ENCODE data around the gene RPTOR. TPM values are rescaled to one million over a fixed set of nuclear protein-coding genes. Genes with fewer than 3 reads are reported as not detected.
A peak's percentile ranks its signal among the peaks of the same experiment; 100 is the strongest.
"Not testable (repeated sequence)": the region's sequence is repeated elsewhere in the genome, so short reads cannot be mapped to it uniquely, and the experiment has no call there.

The RPTOR gene
- total RNA-seq, 1 donor from 2014 or later, result 19.0 TPM

- DNase-seq; intact Hi-C loops (cut with DNase I): not testable (repeated sequence)
Observed at GRCh38 chr17:80875480-80875995, 330.9 kb downstream of the RPTOR start.

DNA sequence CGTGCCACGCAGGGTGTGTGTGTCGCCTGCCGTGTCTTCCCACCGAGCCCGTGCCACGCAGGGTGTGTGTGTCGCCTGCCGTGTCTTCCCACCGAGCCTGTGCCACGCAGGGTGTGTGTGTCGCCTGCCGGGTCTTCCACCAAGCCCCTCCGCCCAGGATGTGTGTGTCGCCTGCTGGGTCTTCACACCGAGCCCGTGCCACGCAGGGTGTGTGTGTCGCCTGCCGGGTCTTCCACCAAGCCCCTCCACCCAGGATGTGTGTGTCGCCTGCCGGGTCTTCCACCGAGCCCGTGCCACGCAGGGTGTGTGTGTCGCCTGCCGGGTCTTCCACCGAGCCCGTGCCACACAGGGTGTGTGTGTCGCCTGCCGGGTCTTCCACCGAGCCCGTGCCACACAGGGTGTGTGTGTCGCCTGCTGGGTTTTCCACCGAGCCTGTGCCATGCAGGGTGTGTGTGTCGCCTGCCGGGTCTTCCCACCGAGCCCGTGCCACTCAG, 331.9 kb downstream of the RPTOR start:
- ATAC-seq (ENCODE audit: poor library complexity); intact Hi-C loops (cut with DNase I): not testable (repeated sequence)

More at GRCh38 chr17:80875480-80875995, 330.9 kb downstream of the RPTOR start:
- not testable (repeated sequence) for ATAC-seq (ENCODE audit: poor library complexity)

GRCh38 chr17:80876950-80877728, 332.5 kb downstream of the RPTOR start:
- DNase-seq, result no peak
- no peak for ATAC-seq (ENCODE audit: poor library complexity)
- intact Hi-C loops (cut with DNase I), result no loop called here

More for the DNA sequence above, 331.9 kb downstream of the RPTOR start:
- DNase-seq, result not testable (repeated sequence)

- intact Hi-C loops (cut with DNase I), result no loop called here
- ATAC-seq (ENCODE audit: poor library complexity) (peak; percentile 70), DNase-seq (no peak)
Observed at GRCh38 chr17:80877729-80878303, 333.2 kb downstream of the RPTOR start.

GRCh38 chr17:80878876-80879722, 334.5 kb downstream of the RPTOR start:
- no peak for DNase-seq
- no peak for ATAC-seq (ENCODE audit: poor library complexity)
- intact Hi-C loops (cut with DNase I), result no loop called here

DNA sequence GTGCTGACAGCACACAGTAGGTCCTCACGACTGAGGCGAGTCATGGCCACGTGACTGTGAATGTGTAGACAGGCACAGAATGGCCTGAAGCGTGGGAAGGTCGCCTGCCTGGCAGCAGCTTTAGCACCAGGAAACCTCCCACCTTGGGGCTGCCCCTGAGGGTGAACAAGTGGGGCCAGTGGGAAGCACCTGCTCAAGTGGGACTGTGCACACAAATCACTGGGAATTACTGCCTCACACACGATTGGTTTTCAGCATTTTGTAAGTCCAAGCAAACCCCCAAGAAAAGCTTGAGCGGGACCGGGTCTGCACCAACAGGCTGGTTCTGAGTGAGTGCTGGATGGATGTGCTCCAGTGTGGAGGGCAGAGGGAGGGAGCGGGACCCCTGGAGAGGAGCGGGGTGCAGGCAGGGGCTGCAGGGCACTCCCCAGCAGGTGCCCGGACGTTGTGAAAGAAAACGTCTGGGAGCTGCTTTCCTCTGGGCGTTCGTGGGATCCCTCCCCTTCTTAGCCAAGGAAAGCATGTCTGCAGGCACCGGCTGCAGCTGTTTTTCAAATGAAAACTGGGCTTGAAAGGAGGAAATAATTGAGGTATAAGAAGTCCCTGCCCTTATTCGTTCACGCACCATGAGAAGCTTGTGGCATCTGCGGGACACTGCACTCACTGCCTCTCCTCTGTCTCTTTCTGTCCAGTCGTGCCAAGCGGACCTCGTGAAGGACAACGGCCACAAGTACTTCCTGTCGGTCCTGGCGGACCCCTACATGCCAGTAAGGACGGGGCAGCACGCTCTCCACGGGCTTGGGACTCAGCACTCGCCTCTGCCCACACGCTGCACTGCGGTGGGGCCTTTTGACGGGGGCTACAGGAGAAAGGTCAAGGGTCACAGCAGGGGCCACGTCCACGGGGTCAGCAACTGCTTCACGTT, 335.3 kb downstream of the RPTOR start:
- intact Hi-C loops (cut with DNase I), result no loop called here
- ATAC-seq (ENCODE audit: poor library complexity) (no peak), DNase-seq (no peak)

DNA sequence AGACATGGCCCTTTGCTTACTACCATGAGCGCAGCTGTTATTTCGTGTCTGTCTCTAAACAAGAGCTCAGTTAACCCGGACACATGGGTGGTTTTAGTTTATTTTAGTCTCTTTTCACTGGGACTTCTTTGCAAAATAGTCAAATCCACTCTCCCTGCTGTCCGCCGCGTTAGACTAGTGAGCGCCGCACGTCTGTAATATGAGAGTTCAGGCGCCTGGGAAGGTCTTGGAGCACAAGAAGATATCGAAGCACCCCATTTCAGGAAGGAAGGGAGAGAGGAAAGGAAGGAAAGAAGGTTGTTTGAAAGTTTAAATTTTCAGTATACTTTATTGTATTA, 336.0 kb downstream of the RPTOR start:
- ATAC-seq (ENCODE audit: poor library complexity), result no peak
- intact Hi-C loops (cut with DNase I), result no loop called here
- DNase-seq, result no peak

GRCh38 chr17:80881306-80881705, 336.7 kb downstream of the RPTOR start:
- intact Hi-C loops (cut with DNase I), result no loop called here
- peak; percentile 26 for DNase-seq
- ATAC-seq (ENCODE audit: poor library complexity), result no peak

- no peak for ATAC-seq (ENCODE audit: poor library complexity)
- DNase-seq, result no peak
- intact Hi-C loops (cut with DNase I), result no loop called here
Observed at GRCh38 chr17:80882323-80882722, 337.7 kb downstream of the RPTOR start.

DNA sequence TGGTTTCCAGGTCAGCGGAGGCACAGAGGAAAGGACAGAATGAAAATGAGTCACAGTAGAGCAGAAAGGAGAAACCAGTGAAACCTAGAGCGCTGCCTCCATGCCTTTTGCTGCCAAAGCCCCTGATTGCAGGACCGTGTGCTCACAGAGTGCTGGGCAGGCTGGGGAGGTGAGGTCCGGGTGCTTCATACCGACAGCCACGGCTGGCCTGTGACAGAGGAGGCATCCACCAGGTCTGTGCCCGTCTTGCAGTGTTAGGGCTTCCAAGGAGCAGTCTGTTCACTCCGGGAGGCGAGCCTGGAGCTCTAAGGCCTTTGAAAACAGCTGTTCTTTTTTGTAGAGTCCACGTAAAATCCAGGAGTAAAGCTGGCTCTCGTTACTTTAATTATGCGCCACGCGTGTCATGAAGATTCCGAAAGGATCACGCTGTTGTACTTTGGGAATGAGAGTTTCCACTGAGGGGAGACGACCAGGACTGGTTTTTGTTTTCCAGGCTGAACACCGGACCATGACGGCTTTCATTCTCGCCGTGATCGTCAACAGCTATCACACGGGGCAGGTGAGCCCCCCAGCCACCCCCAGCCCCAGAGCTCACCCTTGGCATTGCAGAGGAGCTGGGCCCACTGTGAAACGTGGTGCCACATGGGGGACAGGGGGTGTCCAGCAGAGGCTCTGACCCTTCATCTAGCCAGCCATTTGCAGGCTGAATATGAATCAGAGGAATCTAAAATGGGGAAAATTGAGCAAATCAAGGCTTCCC, 338.5 kb downstream of the RPTOR start:
- ATAC-seq (ENCODE audit: poor library complexity) (no peak), DNase-seq (peak; percentile 13)
- intact Hi-C loops (cut with DNase I), result no loop called here

DNA sequence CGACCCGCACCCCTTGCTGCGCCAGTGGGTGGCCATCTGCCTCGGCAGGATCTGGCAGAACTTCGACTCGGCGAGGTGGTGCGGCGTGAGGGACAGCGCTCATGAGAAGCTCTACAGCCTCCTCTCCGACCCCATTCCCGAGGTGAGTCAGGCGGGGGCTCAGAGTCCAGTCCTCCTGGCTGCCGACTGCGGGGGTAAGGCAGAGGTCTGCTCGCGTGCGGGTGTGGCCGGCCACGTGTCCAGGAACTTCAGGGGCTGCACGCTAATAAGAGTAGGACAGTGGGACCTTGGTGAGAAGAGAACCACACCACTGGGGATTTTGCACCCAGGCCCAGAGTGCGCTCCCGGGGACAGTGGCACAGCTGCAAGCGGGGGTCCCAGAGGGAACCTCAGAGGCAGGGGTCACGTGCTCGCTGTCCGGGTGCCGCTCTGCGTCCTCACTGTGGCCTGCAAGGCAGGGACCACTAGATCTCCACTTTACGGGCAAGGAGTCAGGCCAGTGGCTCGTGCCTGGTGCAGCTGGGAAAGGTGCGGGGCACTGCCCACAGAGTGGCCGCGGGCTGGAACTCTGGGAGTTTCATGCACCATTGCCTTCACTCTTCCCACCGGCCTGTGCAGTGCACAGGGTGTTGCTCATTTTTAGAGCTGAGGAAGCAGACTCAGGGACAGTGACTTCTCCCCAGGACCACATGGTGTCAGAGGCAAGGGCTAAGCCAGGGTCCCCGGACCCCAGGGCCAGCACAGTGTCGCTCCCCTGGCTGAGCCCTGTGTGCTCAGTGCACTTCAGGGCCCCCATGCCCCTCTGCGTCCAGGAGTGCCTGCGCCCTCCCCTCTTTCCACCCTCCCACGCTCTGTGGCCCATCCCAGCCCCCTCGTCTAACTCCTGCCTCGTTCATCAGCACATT, 339.4 kb downstream of the RPTOR start:
- intact Hi-C loops (cut with DNase I), result no loop called here
- ATAC-seq (ENCODE audit: poor library complexity) (no peak), DNase-seq (peak; percentile 29)

DNA sequence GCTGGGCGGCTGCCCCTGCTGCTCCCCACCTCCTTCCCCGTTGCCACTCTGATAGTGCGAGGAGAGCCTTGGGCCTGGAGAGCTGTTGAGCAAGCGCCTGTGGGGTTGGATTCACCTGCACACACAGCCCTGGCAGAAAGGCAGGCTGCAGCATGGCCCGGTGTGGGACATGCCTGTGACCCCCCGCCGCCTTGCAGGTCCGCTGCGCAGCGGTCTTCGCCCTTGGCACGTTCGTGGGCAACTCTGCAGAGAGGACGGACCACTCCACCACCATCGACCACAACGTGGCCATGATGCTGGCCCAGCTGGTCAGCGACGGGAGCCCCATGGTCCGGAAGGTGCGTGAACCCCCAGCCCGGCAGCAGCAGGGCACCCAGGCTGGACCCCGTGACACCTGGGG, 340.2 kb downstream of the RPTOR start:
- DNase-seq (peak; percentile 27), ATAC-seq (ENCODE audit: poor library complexity) (no peak)
- intact Hi-C loops (cut with DNase I), result no loop called here

- intact Hi-C loops (cut with DNase I), result no loop called here
Observed at GRCh38 chr17:80885947-80886582, 341.4 kb downstream of the RPTOR start.

DNA sequence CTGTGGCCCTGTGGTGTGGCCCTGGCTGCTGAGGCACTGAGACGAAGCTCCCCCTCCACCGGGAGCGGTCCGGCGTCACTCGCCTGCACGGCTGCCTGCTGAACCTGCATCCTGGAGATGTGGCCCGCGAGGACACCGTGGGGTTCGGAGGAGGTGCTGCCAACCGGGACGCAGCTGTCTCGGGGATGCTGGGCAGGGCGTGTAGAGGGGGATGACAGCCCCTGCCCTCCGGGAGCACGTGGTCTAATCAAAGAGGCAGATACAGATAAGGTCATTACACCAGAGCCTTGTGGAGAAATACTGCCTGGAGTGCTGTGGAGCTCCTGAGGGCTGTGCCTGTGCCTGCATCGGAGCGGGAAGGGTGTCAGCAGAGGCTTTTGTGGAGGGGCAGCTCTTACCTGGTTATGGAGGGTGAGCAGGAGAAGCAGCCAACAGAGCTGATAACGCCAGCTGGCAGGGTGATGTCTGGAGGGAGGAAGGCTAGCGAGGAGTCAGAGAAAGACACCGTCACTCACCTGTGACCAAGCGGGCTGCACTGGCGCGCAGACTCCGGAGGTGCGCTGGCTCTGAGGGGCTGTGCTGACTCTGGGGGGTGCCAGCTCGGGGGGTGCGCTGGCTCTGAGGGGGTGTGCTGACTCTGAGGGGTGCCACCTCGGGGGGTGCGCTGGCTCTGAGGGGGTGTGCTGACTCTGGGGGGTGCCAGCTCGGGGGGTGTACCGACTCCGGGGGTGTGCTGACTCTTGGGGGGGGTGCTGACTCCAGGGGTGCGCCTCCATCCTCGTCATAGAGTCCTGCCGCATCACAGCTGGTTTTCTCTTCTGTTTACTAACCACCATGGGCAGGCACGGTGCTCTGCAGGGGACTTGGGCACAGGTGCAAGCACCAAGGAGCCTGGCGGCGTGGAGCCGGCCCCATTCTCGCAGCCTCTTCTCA, 342.3 kb downstream of the RPTOR start:
- peak; percentile 29 for DNase-seq
- ATAC-seq (ENCODE audit: poor library complexity), result no peak
- intact Hi-C loops (cut with DNase I), result no loop called here

More at GRCh38 chr17:80885947-80886582, 341.4 kb downstream of the RPTOR start:
- no peak for ATAC-seq (ENCODE audit: poor library complexity)
- peak; percentile 8 for DNase-seq

DNA sequence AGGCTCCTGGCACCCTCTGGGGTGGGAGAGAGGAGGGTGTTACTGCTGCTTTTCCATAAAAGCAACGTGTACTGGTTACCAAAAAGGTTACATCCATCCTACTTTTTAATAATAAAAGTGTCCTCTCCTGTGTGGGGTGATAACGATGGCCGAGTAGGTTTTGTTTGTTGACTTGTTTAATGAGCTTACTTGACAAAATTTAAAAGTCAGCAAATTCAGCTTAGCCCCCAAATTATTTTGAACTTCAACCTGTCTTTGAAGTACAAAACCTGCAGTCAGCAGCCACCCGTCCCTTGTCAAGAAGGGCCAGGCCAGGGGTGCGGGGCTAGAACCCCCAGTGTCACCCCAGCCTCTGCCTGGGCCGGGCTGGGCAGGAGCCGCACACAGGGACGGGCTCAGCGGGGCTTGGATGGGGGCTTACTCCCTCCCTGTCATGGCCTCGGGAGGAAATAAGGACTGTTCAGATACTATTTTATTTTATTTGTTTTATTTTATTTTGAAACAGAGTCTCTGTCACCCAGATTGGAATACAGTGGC, 343.1 kb downstream of the RPTOR start:
- intact Hi-C loops (cut with DNase I), result no loop called here
- ATAC-seq (ENCODE audit: poor library complexity) (no peak), DNase-seq (peak; percentile 8)

Measured in Right ventricle myocardium superior (tissue), 1 donor.